DOHH2 (cell line): Measurements from ENCODE around the gene SLFN5.

Source experiments
- EZH2phosphoT487 ChIP-seq: fragments of 200-600 bp; sonication (generic); IDR thresholded peaks from 2 replicates; pipeline ENCODE4 v1.6.1; 2017; ENCODE audit warnings: borderline replicate concordance, mild to moderate bottlenecking, antibody characterized with exemption, low read length, moderate library complexity, mixed read lengths
- TF ChIP-seq, protein P1 (sequence below): fragments of 200-600 bp; sonication (generic); IDR thresholded peaks from one replicate; pipeline ENCODE4 v1.5.1; 2014; ENCODE audit warnings: antibody characterized with exemption, mild to moderate bottlenecking, low read depth, low read length; ENCODE audit not compliant: poor library complexity, severe bottlenecking

DNA sequence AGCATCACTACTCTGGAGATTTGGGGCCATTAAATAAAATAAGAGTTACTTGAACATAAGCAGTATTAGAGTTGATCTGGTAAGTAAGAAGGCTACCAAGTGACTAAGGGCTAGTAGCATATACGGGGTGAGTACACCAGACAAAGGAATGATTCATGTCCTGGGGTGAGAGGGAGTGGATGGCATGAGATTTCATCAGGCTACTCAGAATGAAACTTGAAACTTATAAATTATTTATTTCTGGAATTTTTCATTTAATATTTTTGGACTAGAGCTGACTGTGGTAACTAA, 2.3 kb downstream of the SLFN5 start:
- TF ChIP-seq, protein P1, sequence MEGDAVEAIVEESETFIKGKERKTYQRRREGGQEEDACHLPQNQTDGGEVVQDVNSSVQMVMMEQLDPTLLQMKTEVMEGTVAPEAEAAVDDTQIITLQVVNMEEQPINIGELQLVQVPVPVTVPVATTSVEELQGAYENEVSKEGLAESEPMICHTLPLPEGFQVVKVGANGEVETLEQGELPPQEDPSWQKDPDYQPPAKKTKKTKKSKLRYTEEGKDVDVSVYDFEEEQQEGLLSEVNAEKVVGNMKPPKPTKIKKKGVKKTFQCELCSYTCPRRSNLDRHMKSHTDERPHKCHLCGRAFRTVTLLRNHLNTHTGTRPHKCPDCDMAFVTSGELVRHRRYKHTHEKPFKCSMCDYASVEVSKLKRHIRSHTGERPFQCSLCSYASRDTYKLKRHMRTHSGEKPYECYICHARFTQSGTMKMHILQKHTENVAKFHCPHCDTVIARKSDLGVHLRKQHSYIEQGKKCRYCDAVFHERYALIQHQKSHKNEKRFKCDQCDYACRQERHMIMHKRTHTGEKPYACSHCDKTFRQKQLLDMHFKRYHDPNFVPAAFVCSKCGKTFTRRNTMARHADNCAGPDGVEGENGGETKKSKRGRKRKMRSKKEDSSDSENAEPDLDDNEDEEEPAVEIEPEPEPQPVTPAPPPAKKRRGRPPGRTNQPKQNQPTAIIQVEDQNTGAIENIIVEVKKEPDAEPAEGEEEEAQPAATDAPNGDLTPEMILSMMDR = no peak
- no peak for TF ChIP-seq EZH2phosphoT487
